ENCODE measurements around the gene KRT5. TPM values are rescaled to one million over a fixed set of nuclear protein-coding genes. Genes with fewer than 3 reads are reported as not detected.

The KRT5 gene
- total and polyA plus RNA-seq, 4 donors = 0.08 TPM; not detected in 3

DNA sequence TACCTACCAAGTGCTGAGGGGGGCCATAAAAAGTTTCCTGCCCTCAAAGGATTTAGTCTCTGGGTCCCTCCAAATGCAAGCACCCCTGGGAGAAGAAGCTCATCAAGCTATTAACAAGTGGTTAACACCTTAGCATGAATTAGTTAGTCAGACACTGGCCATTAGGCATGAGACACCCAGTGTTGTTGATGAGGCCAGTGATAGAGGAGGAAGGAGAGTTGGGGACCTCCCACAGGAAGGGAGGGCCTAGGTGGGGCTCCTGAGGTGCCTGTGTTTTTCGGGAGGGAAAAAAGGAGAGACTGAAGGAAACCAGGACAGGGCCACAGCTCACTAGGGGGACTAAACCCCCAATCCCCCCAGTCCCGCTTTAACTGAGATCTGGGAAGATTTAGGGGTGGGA is 37.3 kb upstream of the KRT5 start:
- 69% methylated on average over 2 of the region's 2 CpGs for WGBS
- no peak for DNase-seq (ENCODE audit: low spot score)
- TF ChIP-seq RXRA (IDR thresholded peaks at IDR 0.05) (no peak), FOXA2 (IDR thresholded peaks at IDR 0.05) (no peak), EGR1 (IDR thresholded peaks at IDR 0.05; ENCODE audit: low read depth in 2 of 2) (no peak), HNF4G (IDR thresholded peaks at IDR 0.05) (no peak), YY1 (IDR thresholded peaks at IDR 0.05) (no peak), FOXA1 (IDR thresholded peaks at IDR 0.05) (no peak), NR2F2 (IDR thresholded peaks at IDR 0.05) (no peak)

DNA sequence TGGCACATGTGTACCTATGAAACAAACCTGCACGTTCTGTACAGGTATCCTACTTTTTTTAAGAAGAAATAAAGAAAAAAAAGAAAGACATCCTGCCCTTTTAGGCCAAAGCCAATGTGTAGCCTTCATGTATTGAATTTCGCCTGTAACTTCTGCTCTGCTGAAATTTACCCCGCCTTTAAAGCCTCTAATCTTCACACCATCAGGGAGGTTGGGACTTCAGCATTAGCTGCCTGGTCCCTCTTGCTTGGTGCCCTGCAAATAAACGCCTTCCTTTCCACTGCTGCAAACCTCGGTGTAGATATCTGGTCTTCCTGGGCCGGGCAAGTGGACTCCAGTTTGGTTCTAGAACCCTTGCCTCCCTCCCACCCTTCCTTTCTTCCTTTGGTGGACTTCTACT is 35.4 kb upstream of the KRT5 start:
- Histone ChIP-seq H3K27me3 (ENCODE audit: control insufficient read depth in 4 of 4, insufficient read depth in 4 of 4, low read length in 3 of 4) (no peaks in the 10 kb centered on the region), H3K9me3 (ENCODE audit: control insufficient read depth in 4 of 4, low read length in 3 of 4) (no peaks in the 10 kb centered on the region), H3K27ac (ENCODE audit: low read depth in 1 of 2, low read length in 2 of 2) (no peak overlapping the region), H3K4me1 (ENCODE audit: control insufficient read depth in 4 of 4, insufficient read depth in 4 of 4, low read length in 3 of 4) (peaks cover 0 to 4% (median 0%) of the 10 kb centered on the region in 4 donors), H3K9ac (ENCODE audit: low read depth in 1 of 2, low read length in 2 of 2) (no peak overlapping the region), H3K36me3 (ENCODE audit: control insufficient read depth in 4 of 4, insufficient read depth in 3 of 4, low read depth in 1 of 4, low read length in 3 of 4) (no peaks in the 10 kb centered on the region), H3K4me3 (ENCODE audit: low read depth in 1 of 3, low read length in 3 of 3) (no peak overlapping the region)
- TF ChIP-seq JUND (IDR thresholded peaks at IDR 0.05) = no peak
- WGBS = 68% methylated on average over 6 of the region's 6 CpGs
- no peak for DNase-seq (ENCODE audit: low spot score)

More for the DNA sequence above, 37.3 kb upstream of the KRT5 start:
- H3K4me1 ChIP-seq (ENCODE audit: control insufficient read depth in 4 of 4, insufficient read depth in 4 of 4, low read length in 3 of 4) = peaks cover 0 to 6% (median 0%) of the 10 kb centered on the region in 4 donors
- H3K27me3 ChIP-seq (ENCODE audit: control insufficient read depth in 4 of 4, insufficient read depth in 4 of 4, low read length in 3 of 4) = no peaks in the 10 kb centered on the region
- H3K4me3 ChIP-seq (ENCODE audit: low read depth in 1 of 3, low read length in 3 of 3) = no peak overlapping the region
- no peaks in the 10 kb centered on the region for H3K36me3 ChIP-seq (ENCODE audit: control insufficient read depth in 4 of 4, insufficient read depth in 3 of 4, low read depth in 1 of 4, low read length in 3 of 4)
- H3K27ac ChIP-seq (ENCODE audit: low read depth in 1 of 2, low read length in 2 of 2) = no peak overlapping the region
- no peak overlapping the region for H3K9ac ChIP-seq (ENCODE audit: low read depth in 1 of 2, low read length in 2 of 2)
- no peaks in the 10 kb centered on the region for H3K9me3 ChIP-seq (ENCODE audit: control insufficient read depth in 4 of 4, low read length in 3 of 4)

DNA sequence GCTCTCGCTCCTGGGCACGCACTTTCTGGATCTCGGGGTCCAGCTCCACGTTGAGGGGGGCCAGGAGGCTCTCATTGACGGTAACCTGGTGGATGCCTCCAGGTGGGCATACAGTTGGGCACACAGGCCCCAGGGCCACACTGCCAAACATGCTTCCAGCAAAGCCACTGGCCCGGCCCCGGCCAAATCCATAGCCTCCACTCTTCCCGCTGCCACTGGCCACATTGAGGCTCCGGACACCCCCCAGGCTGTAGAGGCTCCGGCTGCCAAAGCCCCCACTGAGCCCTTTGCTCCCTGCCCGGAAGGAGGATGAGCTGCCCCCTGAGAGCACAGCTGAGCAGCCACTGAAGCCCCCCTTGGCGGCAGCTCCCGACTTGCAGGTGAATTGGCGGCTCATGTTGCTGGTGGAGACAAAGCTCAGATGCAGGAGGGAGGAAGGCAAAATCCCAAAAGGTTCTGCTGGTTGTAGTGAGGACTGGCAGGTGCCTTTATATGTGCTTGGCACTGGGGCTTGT is 32.5 kb upstream of the KRT5 start, which contains the start of gene KRT71:
KRT71 (minus strand) TSS at position 465 of the 515 bp plus-strand sequence; CDS start at position 397, 68 bp downstream.
- DNase-seq (ENCODE audit: low spot score) = no peak
- Histone ChIP-seq H3K27me3 (ENCODE audit: control insufficient read depth in 4 of 4, insufficient read depth in 4 of 4, low read length in 3 of 4) (no peaks in the 10 kb centered on the region), H3K9me3 (ENCODE audit: control insufficient read depth in 4 of 4, low read length in 3 of 4) (no peaks in the 10 kb centered on the region), H3K9ac (ENCODE audit: low read depth in 1 of 2, low read length in 2 of 2) (no peak within 1 kb of the TSS), H3K4me3 (ENCODE audit: low read depth in 1 of 3, low read length in 3 of 3) (no peak within 1 kb of the TSS), H3K4me1 (ENCODE audit: control insufficient read depth in 4 of 4, insufficient read depth in 4 of 4, low read length in 3 of 4) (peaks cover 0 to 4% (median 0%) of the 10 kb centered on the region in 4 donors), H3K36me3 (ENCODE audit: control insufficient read depth in 4 of 4, insufficient read depth in 3 of 4, low read depth in 1 of 4, low read length in 3 of 4) (no peaks in the 10 kb centered on the region), H3K27ac (ENCODE audit: low read depth in 1 of 2, low read length in 2 of 2) (no peak within 1 kb of the TSS)
- WGBS = 93% methylated on average over 14 of the region's 14 CpGs
- TF ChIP-seq, protein P1, sequence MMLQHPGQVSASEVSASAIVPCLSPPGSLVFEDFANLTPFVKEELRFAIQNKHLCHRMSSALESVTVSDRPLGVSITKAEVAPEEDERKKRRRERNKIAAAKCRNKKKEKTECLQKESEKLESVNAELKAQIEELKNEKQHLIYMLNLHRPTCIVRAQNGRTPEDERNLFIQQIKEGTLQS (IDR thresholded peaks at IDR 0.05) = no peak
- TF ChIP-seq RAD21 (IDR thresholded peaks at IDR 0.05) = no peak
- no peak for TF ChIP-seq FOXA2 (IDR thresholded peaks at IDR 0.05)
- TF ChIP-seq, protein P2, sequence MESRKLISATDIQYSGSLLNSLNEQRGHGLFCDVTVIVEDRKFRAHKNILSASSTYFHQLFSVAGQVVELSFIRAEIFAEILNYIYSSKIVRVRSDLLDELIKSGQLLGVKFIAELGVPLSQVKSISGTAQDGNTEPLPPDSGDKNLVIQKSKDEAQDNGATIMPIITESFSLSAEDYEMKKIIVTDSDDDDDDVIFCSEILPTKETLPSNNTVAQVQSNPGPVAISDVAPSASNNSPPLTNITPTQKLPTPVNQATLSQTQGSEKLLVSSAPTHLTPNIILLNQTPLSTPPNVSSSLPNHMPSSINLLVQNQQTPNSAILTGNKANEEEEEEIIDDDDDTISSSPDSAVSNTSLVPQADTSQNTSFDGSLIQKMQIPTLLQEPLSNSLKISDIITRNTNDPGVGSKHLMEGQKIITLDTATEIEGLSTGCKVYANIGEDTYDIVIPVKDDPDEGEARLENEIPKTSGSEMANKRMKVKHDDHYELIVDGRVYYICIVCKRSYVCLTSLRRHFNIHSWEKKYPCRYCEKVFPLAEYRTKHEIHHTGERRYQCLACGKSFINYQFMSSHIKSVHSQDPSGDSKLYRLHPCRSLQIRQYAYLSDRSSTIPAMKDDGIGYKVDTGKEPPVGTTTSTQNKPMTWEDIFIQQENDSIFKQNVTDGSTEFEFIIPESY (IDR thresholded peaks at IDR 0.05) = no peak
- TF ChIP-seq EGR1 (IDR thresholded peaks at IDR 0.05; ENCODE audit: low read depth in 2 of 2) = no peak
- TF ChIP-seq GABPA (IDR thresholded peaks at IDR 0.05 in 1 of 2, conservative IDR thresholded peaks at IDR 0.05 in 1 of 2) = no peak

DNA sequence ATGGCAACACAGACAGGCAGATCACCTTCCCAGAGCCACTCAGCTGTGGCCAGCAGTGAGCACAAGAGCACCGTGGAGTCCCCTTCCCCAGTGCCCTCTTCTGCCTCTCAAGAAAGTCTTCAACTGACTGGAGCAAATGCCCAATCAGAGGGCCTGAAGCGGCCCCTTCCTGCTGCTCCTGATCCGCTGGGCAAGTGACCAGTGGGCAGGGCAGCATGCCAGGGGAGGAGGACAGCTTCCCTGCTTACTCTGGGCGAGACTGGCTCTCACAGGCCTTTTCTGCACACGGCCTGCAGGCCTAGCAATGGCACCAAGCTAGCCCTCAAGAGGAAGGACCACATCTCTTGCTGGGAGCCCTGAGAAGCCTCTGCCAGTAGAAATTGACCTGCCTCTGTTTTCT is 31.9 kb upstream of the KRT5 start:
- Histone ChIP-seq H3K9me3 (ENCODE audit: control insufficient read depth in 4 of 4, low read length in 3 of 4) (no peaks in the 10 kb centered on the region), H3K4me3 (ENCODE audit: low read depth in 1 of 3, low read length in 3 of 3) (no peak overlapping the region), H3K9ac (ENCODE audit: low read depth in 1 of 2, low read length in 2 of 2) (no peak overlapping the region), H3K4me1 (ENCODE audit: control insufficient read depth in 4 of 4, insufficient read depth in 4 of 4, low read length in 3 of 4) (peaks cover 0 to 4% (median 0%) of the 10 kb centered on the region in 4 donors), H3K27me3 (ENCODE audit: control insufficient read depth in 4 of 4, insufficient read depth in 4 of 4, low read length in 3 of 4) (no peaks in the 10 kb centered on the region), H3K36me3 (ENCODE audit: control insufficient read depth in 4 of 4, insufficient read depth in 3 of 4, low read depth in 1 of 4, low read length in 3 of 4) (no peaks in the 10 kb centered on the region), H3K27ac (ENCODE audit: low read depth in 1 of 2, low read length in 2 of 2) (no peak overlapping the region)
- 87% methylated on average over 5 of the region's 5 CpGs for WGBS
- DNase-seq (ENCODE audit: low spot score) = no peak
- TF ChIP-seq RAD21 (IDR thresholded peaks at IDR 0.05) (no peak), FOXA1 (IDR thresholded peaks at IDR 0.05) (no peak), EGR1 (IDR thresholded peaks at IDR 0.05; ENCODE audit: low read depth in 2 of 2) (no peak), JUND (IDR thresholded peaks at IDR 0.05) (no peak), SP1 (IDR thresholded peaks at IDR 0.05) (no peak)
- TF ChIP-seq, protein P3, sequence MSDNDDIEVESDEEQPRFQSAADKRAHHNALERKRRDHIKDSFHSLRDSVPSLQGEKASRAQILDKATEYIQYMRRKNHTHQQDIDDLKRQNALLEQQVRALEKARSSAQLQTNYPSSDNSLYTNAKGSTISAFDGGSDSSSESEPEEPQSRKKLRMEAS (IDR thresholded peaks at IDR 0.05) = no peak
- TF ChIP-seq, protein P2 (IDR thresholded peaks at IDR 0.05) = no peak
- TF ChIP-seq, protein P4, sequence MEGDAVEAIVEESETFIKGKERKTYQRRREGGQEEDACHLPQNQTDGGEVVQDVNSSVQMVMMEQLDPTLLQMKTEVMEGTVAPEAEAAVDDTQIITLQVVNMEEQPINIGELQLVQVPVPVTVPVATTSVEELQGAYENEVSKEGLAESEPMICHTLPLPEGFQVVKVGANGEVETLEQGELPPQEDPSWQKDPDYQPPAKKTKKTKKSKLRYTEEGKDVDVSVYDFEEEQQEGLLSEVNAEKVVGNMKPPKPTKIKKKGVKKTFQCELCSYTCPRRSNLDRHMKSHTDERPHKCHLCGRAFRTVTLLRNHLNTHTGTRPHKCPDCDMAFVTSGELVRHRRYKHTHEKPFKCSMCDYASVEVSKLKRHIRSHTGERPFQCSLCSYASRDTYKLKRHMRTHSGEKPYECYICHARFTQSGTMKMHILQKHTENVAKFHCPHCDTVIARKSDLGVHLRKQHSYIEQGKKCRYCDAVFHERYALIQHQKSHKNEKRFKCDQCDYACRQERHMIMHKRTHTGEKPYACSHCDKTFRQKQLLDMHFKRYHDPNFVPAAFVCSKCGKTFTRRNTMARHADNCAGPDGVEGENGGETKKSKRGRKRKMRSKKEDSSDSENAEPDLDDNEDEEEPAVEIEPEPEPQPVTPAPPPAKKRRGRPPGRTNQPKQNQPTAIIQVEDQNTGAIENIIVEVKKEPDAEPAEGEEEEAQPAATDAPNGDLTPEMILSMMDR (IDR thresholded peaks at IDR 0.05; ENCODE audit: low read depth, low read length, missing input control) = no peak
- TF ChIP-seq, protein P1 (IDR thresholded peaks at IDR 0.05) = no peak

All from liver (tissue), 9 donors.